Activated naive CD4-positive, alpha-beta T cell treated with anti-CD3 and anti-CD28 coated beads, Interleukin-2, amount 10 ng/mL, durations not matched to agents 7 days and 5 days (primary cell): Measurements from ENCODE around the gene ACE.
"Not testable (repeated sequence)": the region's sequence is repeated elsewhere in the genome, so short reads cannot be mapped to it uniquely, and the experiment has no call there.

Experiments used
- CTCF ChIA-PET: fragments of 350-600 bp; sonication (Branson Sonifier 250); formaldehyde crosslinking; loops from one replicate; lab custom pipeline; 2021; ENCODE audit warnings: antibody characterized with exemption; lab: Charles Lee
- DNase-seq: peaks from one replicate; pipeline ENCODE4 v3.0.0-alpha.2; 2020
- H3K27ac Mint-ChIP-seq: one replicate; pipeline ENCODE4 v1.8.0; 2021; ENCODE audit warnings: mild to moderate bottlenecking, moderate library complexity, mixed read lengths
- H3K27me3 Mint-ChIP-seq: one replicate; pipeline ENCODE4 v1.8.0; 2021; ENCODE audit warnings: mild to moderate bottlenecking, mixed read lengths
- H3K36me3 Mint-ChIP-seq: one replicate; pipeline ENCODE4 v1.8.0; 2021; ENCODE audit warnings: mixed read lengths
- H3K4me1 Mint-ChIP-seq: one replicate; pipeline ENCODE4 v1.8.0; 2021; ENCODE audit warnings: mixed read lengths
- H3K4me3 Mint-ChIP-seq: one replicate; pipeline ENCODE4 v1.8.0; 2021; ENCODE audit warnings: mild to moderate bottlenecking, moderate library complexity, mixed read lengths
- H3K9me3 Mint-ChIP-seq: one replicate; pipeline ENCODE4 v1.8.0; 2021; ENCODE audit warnings: mixed read lengths

ACE gene

GRCh38 chr17:63464691-63465236 is 12.1 kb upstream of the ACE start:
- Mint-ChIP-seq H3K36me3 (no peaks in the 10 kb centered on the region), H3K4me3 (no peak overlapping the region), H3K27me3 (peaks cover 49% of the 10 kb centered on the region), H3K4me1 (no peaks in the 10 kb centered on the region), H3K27ac (no peak overlapping the region), H3K9me3 (no peaks in the 10 kb centered on the region)
- CTCF ChIA-PET = no interaction called here
- DNase-seq = no peak

GRCh38 chr17:63468099-63468498 is 8.8 kb upstream of the ACE start:
- H3K4me1 Mint-ChIP-seq, H3K27ac Mint-ChIP-seq, H3K9me3 Mint-ChIP-seq, H3K36me3 Mint-ChIP-seq, H3K4me3 Mint-ChIP-seq, DNase-seq: not testable (repeated sequence)
- peaks cover 46% of the 10 kb centered on the region for H3K27me3 Mint-ChIP-seq
- CTCF ChIA-PET = interaction anchor here (1.3 to 2.7 kb wide), 2 partner anchors 12 to 19 kb away, joined by 6 to 10 read pairs; no protein-coding TSS in a partner anchor

GRCh38 chr17:63474174-63474573 is 2.7 kb upstream of the ACE start:
- Mint-ChIP-seq H3K9me3 (no peaks in the 10 kb centered on the region), H3K36me3 (no peaks in the 10 kb centered on the region), H3K27ac (no peak overlapping the region), H3K4me1 (peaks cover 18% of the 10 kb centered on the region), H3K27me3 (peaks cover 83% of the 10 kb centered on the region), H3K4me3 (no peak overlapping the region)
- DNase-seq = no peak
- CTCF ChIA-PET = no interaction called here

- Mint-ChIP-seq H3K9me3 (no peaks in the 10 kb centered on the region), H3K27ac (no peak overlapping the region), H3K4me3 (no peak overlapping the region), H3K4me1 (peaks cover 18% of the 10 kb centered on the region), H3K27me3 (peaks cover 88% of the 10 kb centered on the region), H3K36me3 (no peaks in the 10 kb centered on the region)
- CTCF ChIA-PET = no interaction called here
- DNase-seq = no peak
Measured at GRCh38 chr17:63474586-63475460, 2.0 kb upstream of the ACE start.

- Mint-ChIP-seq H3K27ac (no peak overlapping the region), H3K4me3 (peak overlapping the region; percentile 47), H3K9me3 (no peaks in the 10 kb centered on the region), H3K27me3 (peaks cover 96% of the 10 kb centered on the region), H3K4me1 (peaks cover 18% of the 10 kb centered on the region), H3K36me3 (no peaks in the 10 kb centered on the region)
- no peak for DNase-seq
- CTCF ChIA-PET = interaction anchor here (3.9 to 8.7 kb wide), 2 partner anchors 48 to 136 kb away, joined by 32 to 235 read pairs; no protein-coding TSS in a partner anchor
Measured at GRCh38 chr17:63475491-63476412, 1.1 kb upstream of the ACE start.

- CTCF ChIA-PET = interaction anchor here (2.6 to 8.7 kb wide), 3 partner anchors 49 to 136 kb away, joined by 8 to 235 read pairs (median 32); no protein-coding TSS in a partner anchor
- Mint-ChIP-seq H3K27ac (no peak overlapping the region), H3K27me3 (peaks cover 90% of the 10 kb centered on the region), H3K9me3 (no peaks in the 10 kb centered on the region), H3K36me3 (no peaks in the 10 kb centered on the region), H3K4me3 (peak overlapping the region; percentile 35), H3K4me1 (peaks cover 18% of the 10 kb centered on the region)
- DNase-seq = peak; percentile 39
Measured at GRCh38 chr17:63476459-63476853, 405 bp upstream of the ACE start.

- H3K36me3 Mint-ChIP-seq = no peaks in the 10 kb centered on the region
- peaks cover 18% of the 10 kb centered on the region for H3K4me1 Mint-ChIP-seq
- H3K9me3 Mint-ChIP-seq = no peaks in the 10 kb centered on the region
- peaks cover 88% of the 10 kb centered on the region for H3K27me3 Mint-ChIP-seq
- CTCF ChIA-PET = interaction anchor here (0.8 to 8.7 kb wide), 12 partner anchors 9 to 148 kb away, joined by 3 to 235 read pairs (median 7); no protein-coding TSS in a partner anchor
- H3K27ac Mint-ChIP-seq = peak overlapping the region; percentile 37
- H3K4me3 Mint-ChIP-seq = peak overlapping the region; percentile 70
- DNase-seq = no peak
Measured at GRCh38 chr17:63477480-63478440, 899 bp downstream of the ACE start.

GRCh38 chr17:63478814-63479494 is 2.1 kb downstream of the ACE start:
- peaks cover 18% of the 10 kb centered on the region for H3K4me1 Mint-ChIP-seq
- H3K27me3 Mint-ChIP-seq = peaks cover 80% of the 10 kb centered on the region
- CTCF ChIA-PET = interaction anchor here (0.6 to 8.7 kb wide), 23 partner anchors 8 to 201 kb away, joined by 3 to 235 read pairs (median 5); no protein-coding TSS in a partner anchor
- H3K9me3 Mint-ChIP-seq = no peaks in the 10 kb centered on the region
- H3K27ac Mint-ChIP-seq = peak overlapping the region; percentile 21
- H3K36me3 Mint-ChIP-seq = no peaks in the 10 kb centered on the region
- DNase-seq = peak; percentile 88
- H3K4me3 Mint-ChIP-seq = peak overlapping the region; percentile 17

- Mint-ChIP-seq H3K27me3 (peaks cover 74% of the 10 kb centered on the region), H3K9me3 (no peaks in the 10 kb centered on the region), H3K36me3 (no peaks in the 10 kb centered on the region), H3K4me1 (peaks cover 16% of the 10 kb centered on the region), H3K27ac (no peak overlapping the region), H3K4me3 (no peak overlapping the region)
- DNase-seq = peak; percentile 16
- CTCF ChIA-PET = interaction anchor here (0.6 to 8.7 kb wide), 21 partner anchors 7 to 200 kb away, joined by 3 to 235 read pairs (median 5); no protein-coding TSS in a partner anchor
Measured at GRCh38 chr17:63479495-63480184, 2.8 kb downstream of the ACE start.

- DNase-seq = peak; percentile 10
- Mint-ChIP-seq H3K4me3 (no peak overlapping the region), H3K27ac (no peak overlapping the region), H3K27me3 (peaks cover 67% of the 10 kb centered on the region), H3K9me3 (no peaks in the 10 kb centered on the region), H3K36me3 (no peaks in the 10 kb centered on the region), H3K4me1 (peaks cover 16% of the 10 kb centered on the region)
- CTCF ChIA-PET = interaction anchor here (1.1 to 8.7 kb wide), 11 partner anchors 9 to 137 kb away, joined by 3 to 235 read pairs (median 6); no protein-coding TSS in a partner anchor
Measured at GRCh38 chr17:63480192-63480784, 3.4 kb downstream of the ACE start.

- peaks cover 14% of the 10 kb centered on the region for H3K4me1 Mint-ChIP-seq
- peak; percentile 17 for DNase-seq
- H3K36me3 Mint-ChIP-seq = no peaks in the 10 kb centered on the region
- no peak overlapping the region for H3K4me3 Mint-ChIP-seq
- H3K27me3 Mint-ChIP-seq = peaks cover 60% of the 10 kb centered on the region
- CTCF ChIA-PET = interaction anchor here (1.3 to 8.7 kb wide), 4 partner anchors 12 to 137 kb away, joined by 3 to 235 read pairs (median 8); no protein-coding TSS in a partner anchor
- H3K9me3 Mint-ChIP-seq = no peaks in the 10 kb centered on the region
- no peak overlapping the region for H3K27ac Mint-ChIP-seq
Measured at GRCh38 chr17:63480826-63481487, 4.1 kb downstream of the ACE start.
